HepG2 (cell line): ENCODE results near the gene BCAS3.

ENCODE experiments used
- ARNT2 ChIP-seq: sonication (generic); formaldehyde crosslinking; IDR thresholded peaks from 2 replicates; pipeline ENCODE4 v1.8.0; 2022; ENCODE audit warnings: mild to moderate bottlenecking, low read depth, missing genetic modification reagents, moderate library complexity
- BRF2 ChIP-seq: sonication (generic); formaldehyde crosslinking; IDR thresholded peaks from 2 replicates; pipeline ENCODE4 v1.8.1; 2022; ENCODE audit warnings: mild to moderate bottlenecking, missing genetic modification reagents
- CTCF ChIP-seq: sonication (generic); formaldehyde crosslinking; IDR thresholded peaks from 2 replicates; pipeline ENCODE4 v1.5.0; 2020; ENCODE audit warnings: mild to moderate bottlenecking, missing genetic modification reagents, moderate library complexity
- ETS1 ChIP-seq: sonication (generic); formaldehyde crosslinking; IDR thresholded peaks from 2 replicates; pipeline ENCODE4 v1.4.0; 2020; ENCODE audit warnings: missing genetic modification reagents
- EZH2 ChIP-seq: conservative IDR thresholded peaks from 2 replicates; pipeline ENCODE4 v1.6.1; 2012; ENCODE audit warnings: mild to moderate bottlenecking, low read depth, low read length, moderate library complexity
- JUN ChIP-seq: sonication (generic); formaldehyde crosslinking; IDR thresholded peaks from 2 replicates; pipeline ENCODE4 v1.4.0; 2020; ENCODE audit warnings: mild to moderate bottlenecking, missing genetic modification reagents
- NRL ChIP-seq: sonication (generic); formaldehyde crosslinking; IDR thresholded peaks from 2 replicates; pipeline ENCODE4 v1.5.0; 2020; ENCODE audit warnings: missing genetic modification reagents, mild to moderate bottlenecking, moderate library complexity, borderline replicate concordance
- SCMH1 ChIP-seq: sonication (generic); formaldehyde crosslinking; IDR thresholded peaks from 2 replicates; pipeline ENCODE4 v1.9.0; 2021; ENCODE audit warnings: missing genetic modification reagents, mild to moderate bottlenecking, borderline replicate concordance
- ZHX1 ChIP-seq: sonication (generic); formaldehyde crosslinking; IDR thresholded peaks from 2 replicates; pipeline ENCODE4 v1.8.1; 2022; ENCODE audit warnings: low read depth, mild to moderate bottlenecking, missing genetic modification reagents
- ZNF652 ChIP-seq: IDR thresholded peaks from 2 replicates; pipeline ENCODE4 v1.6.1; 2016; ENCODE audit warnings: low read depth, borderline replicate concordance

- TF ChIP-seq EZH2 (no peak), JUN (CRISPR knock-in tag) (no peak), CTCF (no peak), SCMH1 (no peak), ZNF652 (no peak), ARNT2 (CRISPR knock-in tag) (no peak), ETS1 (CRISPR knock-in tag) (no peak), ZHX1 (CRISPR knock-in tag) (no peak), BRF2 (CRISPR knock-in tag) (no peak), NRL (CRISPR knock-in tag) (no peak)
Measured at GRCh38 chr17:61376931-61377838, 699.5 kb downstream of the BCAS3 start.
